Ecto neural progenitor cell (in vitro differentiated cells): ENCODE results near the gene TICAM1.
A peak's percentile ranks its signal among the peaks of the same experiment; 100 is the strongest.
"Not testable (repeated sequence)": the region's sequence is repeated elsewhere in the genome, so short reads cannot be mapped to it uniquely, and the experiment has no call there.

ENCODE experiments used
- DNase-seq: peaks from one replicate; pipeline ENCODE4 v3.0.0-alpha.2; 2018; ENCODE audit warnings: low spot score

Gene TICAM1

DNA sequence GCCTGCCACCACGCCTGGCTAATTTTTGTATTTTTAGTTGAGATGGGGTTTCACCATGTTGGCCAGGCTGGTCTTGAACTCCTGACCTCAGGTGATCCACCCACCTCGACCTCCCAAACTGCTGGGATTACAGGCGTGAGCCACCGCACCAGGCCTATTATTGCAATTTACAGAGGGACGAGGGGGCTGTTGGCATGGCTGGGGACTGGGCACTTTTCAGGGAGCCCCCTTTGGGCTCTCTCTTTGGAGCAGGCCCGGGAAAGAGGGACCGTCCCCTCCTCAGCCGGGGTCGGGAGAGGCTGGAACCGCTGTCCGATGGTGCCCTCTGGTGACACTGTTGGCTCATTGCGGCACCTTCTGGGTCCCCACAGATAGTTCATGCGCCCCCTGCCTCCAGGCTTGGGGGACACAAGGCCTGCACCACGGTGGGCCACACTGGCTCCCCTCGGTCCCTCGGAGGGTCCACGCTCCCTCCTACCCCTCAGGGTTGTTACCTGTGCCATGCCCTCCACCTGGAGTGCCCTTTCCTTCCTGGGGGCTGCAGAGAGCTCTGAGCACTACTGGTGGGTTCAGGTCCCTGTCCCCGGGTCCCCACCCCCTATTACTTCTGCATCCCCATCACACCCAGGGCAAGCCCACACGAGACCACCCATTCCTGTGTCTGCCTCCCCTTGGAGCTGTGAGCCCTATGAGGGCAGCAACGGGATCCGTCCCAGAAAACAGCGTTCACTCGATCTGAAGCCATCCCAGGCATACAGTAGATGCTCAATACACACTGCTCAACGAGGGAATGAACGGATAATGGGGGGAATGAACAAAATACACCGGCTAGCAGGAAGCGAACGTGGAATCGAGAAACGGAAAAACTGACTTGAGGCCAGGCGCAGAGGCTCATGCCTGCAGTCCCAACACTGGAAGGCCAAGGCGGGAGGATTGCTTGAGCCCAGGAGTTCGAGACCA lies 27.5 kb downstream of the TICAM1 start:
- peak; percentile 90 for DNase-seq

GRCh38 chr19:4802711-4803110 lies 28.8 kb downstream of the TICAM1 start:
- no peak for DNase-seq

DNA sequence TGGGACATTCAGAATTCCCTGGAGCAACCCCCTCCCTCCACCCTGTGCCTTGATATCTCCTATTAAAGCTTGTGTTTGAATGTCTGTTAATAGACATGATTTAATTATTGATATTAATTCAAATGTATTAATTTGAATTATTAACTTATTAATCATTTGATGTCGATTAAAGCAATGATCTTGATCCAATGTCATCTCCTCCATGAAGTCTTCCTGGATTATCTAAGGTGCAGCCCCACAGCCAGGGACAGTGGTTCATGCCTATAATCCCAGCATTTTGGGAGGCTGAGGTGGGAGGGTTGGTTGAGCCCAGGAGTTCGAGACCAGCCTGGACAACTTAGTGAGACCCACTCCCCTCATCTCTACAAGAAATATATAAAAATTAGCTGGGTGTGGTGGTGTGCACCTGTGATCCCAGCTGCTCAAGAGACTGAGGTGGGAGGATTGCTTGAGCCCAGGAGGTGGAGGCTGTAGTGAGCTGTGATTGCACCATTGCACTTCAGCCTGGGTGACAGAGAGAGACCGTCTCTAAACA lies 30.4 kb downstream of the TICAM1 start:
- no peak for DNase-seq

- no peak for DNase-seq
Measured at GRCh38 chr19:4800591-4801081, 30.9 kb downstream of the TICAM1 start.

GRCh38 chr19:4795400-4795799 lies 36.1 kb downstream of the TICAM1 start:
- DNase-seq = no peak

DNA sequence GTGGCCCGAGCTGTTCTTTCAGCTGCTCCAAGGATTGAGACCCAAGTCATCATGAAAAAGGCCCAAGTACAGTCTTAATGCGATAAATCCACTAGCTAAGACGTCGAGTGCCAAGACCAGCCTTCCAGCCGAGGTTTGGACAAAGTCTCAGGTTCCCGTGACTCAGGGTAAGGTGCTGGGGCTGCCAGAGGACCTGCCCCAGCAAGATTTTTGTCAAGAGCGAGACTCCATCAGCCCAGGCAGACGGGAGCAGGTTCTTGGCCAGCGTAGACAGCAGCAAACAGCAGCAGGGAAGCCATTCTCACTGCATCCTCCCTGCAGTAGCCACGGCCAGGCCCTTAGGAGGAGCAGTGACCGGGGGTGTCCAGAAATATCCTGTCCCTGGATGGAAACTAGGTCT lies 36.5 kb downstream of the TICAM1 start:
- no peak for DNase-seq

DNA sequence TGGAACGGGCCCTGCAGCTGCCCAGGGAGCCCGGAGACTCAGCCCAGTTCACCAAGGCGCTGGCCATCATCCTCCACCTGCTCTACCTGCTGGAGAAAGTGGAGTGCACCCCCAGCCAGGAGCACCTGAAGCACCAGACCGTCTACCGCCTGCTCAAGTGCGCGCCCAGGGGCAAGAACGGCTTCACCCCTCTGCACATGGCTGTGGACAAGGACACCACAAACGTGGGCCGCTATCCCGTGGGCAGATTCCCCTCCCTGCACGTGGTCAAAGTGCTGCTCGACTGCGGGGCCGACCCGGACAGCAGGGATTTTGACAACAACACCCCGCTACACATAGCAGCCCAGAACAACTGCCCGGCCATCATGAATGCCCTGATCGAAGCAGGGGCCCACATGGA lies 38.2 kb downstream of the TICAM1 start:
- DNase-seq = not testable (repeated sequence)

DNA sequence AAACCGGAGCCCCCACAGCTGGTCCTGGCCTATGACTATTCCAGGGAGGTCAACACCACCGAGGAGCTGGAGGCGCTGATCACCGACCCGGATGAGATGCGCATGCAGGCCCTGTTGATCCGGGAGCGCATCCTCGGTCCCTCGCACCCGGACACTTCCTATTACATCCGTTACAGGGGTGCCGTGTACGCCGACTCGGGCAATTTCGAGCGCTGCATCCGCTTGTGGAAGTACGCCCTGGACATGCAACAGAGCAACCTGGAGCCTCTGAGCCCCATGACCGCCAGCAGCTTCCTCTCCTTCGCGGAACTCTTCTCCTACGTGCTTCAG lies 38.7 kb downstream of the TICAM1 start:
- DNase-seq = not testable (repeated sequence)

- DNase-seq = not testable (repeated sequence)
Measured at GRCh38 chr19:4792019-4792865, 39.3 kb downstream of the TICAM1 start.

- DNase-seq = peak; percentile 98
Measured at GRCh38 chr19:4791183-4792018, 40.1 kb downstream of the TICAM1 start, which contains the start of gene FEM1A. Gene FEM1A, plus strand, starts transcription at chr19:4791734. Its CDS starts 121 bp downstream, at chr19:4791855.

- not testable (repeated sequence) for DNase-seq
Measured at GRCh38 chr19:4786412-4787016, 45.0 kb downstream of the TICAM1 start.

DNA sequence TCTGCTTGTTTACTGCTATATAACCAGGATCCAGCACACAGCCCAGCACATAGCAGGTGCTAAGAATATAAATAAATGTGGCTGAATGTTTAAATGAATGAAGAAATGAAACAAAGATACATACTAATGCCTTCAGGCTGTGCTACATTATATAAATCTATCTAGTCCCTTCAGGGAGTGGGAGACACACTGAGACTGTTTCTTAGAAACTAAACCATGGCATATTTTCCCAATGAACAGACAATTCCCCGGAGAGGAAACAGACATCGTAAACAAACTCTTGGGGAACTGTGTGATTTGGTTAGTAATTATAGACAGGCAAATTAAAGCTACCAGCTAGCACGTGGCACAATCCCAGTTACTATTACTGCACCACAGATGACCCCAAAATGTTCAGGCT lies 49.7 kb downstream of the TICAM1 start:
- no peak for DNase-seq

DNA sequence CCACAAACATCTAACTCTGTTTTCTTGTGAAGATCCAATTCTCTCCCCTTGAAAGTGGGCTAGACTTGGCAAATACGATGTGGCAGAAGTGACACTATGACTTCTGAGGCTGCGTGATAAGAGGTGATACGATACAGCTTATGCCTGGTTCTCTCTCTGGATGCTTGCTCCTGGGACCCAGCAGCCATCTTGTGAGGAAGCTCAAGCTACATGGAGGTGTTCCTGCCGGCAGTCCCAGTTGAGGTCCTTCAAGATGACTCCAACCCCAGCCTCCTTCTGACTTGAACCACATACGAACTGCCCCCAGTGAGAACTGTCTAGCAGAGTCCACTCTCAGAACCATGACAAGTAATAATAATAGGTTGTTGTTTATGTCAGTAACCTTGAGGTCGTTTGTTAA lies 50.7 kb downstream of the TICAM1 start:
- no peak for DNase-seq

- DNase-seq = not testable (repeated sequence)
Measured at GRCh38 chr19:4778124-4778523, 53.4 kb downstream of the TICAM1 start.

DNA sequence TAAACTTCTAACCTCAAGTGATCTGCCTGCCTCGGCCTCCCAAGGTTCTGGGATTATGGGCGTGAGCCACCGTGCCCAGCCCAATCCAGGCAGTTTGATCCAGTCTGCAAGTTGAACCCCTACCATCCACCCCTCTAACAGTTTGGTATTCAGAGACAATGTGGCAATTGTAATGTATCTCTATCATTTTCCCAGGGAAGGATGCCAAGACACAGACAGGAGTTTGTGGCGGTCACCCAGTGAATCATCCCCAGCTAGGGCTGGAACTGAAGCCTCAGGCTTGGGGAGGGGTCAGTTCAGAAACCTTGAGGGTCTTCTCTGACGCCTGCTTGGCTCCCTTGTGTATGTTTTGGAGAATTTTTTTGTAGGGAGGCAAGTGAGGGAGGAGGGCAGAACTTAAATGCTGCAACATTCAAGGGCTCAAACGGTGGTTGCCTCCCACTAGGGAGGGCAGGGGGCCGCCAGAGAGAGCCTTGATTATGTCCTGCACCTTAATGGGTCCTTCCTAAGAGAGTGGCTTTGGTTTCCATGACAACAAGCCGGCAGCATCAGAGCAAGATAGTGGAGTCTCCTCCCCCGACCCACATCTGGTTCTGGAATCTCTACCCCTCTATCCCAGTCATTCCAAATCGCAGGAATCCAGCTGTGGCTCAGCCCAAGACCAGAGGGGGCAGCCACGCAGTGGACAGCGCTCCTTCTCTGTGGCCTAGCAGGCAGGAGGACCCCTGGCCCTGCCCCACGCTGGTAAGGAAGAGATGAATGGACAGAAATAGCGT lies 54.9 kb downstream of the TICAM1 start:
- no peak for DNase-seq

- DNase-seq = no peak
Measured at GRCh38 chr19:4775627-4776152, 55.8 kb downstream of the TICAM1 start.

- no peak for DNase-seq
Measured at GRCh38 chr19:4774136-4774535, 57.4 kb downstream of the TICAM1 start.

DNA sequence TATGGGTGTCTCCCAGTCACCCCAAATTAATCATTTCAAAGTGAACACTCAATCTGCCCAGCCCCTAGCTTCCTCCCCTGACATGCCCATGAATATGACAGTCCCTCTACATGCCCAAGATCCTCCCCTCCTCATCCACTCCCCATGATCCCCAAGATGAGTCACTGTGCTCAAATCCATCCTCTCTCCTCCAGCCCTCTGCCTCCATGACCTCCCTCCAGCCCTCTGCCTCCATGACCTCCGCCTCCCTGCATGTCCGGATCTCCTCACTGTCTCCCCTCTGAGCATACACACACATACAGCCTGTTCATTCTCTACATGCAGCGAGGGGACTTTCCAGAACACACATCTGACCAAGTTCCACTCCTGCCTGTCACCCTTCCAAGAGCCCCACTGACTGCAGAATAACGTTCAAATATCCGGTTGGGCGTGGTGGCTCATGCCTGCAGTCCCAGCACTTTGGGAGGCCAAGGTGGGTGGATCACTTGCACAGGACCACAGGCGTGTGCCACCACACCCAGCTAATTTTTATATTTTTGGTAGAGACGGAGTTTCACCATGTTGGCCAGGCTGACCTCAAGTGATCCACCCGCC lies 58.4 kb downstream of the TICAM1 start:
- DNase-seq = no peak

- no peak for DNase-seq
Measured at GRCh38 chr19:4772566-4772965, 58.9 kb downstream of the TICAM1 start.
